ENCODE data around the gene NFIA. TPM values are rescaled to one million over a fixed set of nuclear protein-coding genes. Genes with fewer than 3 reads are reported as not detected.

NFIA gene
- total and polyA plus RNA-seq, 2 of the 13 experiments (the other 11 are each of a cell fraction or from before 2014, with no cell fraction given) = 14.7 to 28.5 TPM

GRCh38 chr1:61450454-61450853 is 368.1 kb downstream of the NFIA start (continued):
- TF ChIP-seq HDAC2 (CRISPR knock-in tag; IDR thresholded peaks at IDR 0.05) (peak; percentile 55; the same call in 1 of the 2 replicates), TBX2 (CRISPR knock-in tag; IDR thresholded peaks at IDR 0.05; ENCODE audit: borderline replicate concordance) (peak; percentile 82), ZNF121 (CRISPR knock-in tag; IDR thresholded peaks at IDR 0.05) (no peak), POGZ (CRISPR knock-in tag; IDR thresholded peaks at IDR 0.05) (peak; percentile 56; the same call in 1 of the 2 replicates), ZNF652 (CRISPR knock-in tag; IDR thresholded peaks at IDR 0.05; ENCODE audit: borderline replicate concordance, low read depth) (peak; percentile 32; the same call in 1 of the 2 replicates), ZBTB43 (CRISPR knock-in tag; conservative IDR thresholded peaks at IDR 0.05) (peak; percentile 84), ZMYM4 (CRISPR knock-in tag; IDR thresholded peaks at IDR 0.05) (peak; percentile 51; the same call in 1 of the 2 replicates), DPF2 (CRISPR knock-in tag; IDR thresholded peaks at IDR 0.05; ENCODE audit: borderline replicate concordance, low read depth) (peak; percentile 41; the same call in 1 of the 2 replicates), MED1 (CRISPR knock-in tag; IDR thresholded peaks at IDR 0.05) (peak; percentile 59), ELF3 (CRISPR knock-in tag; IDR thresholded peaks at IDR 0.05) (peak; percentile 49; the same call in 1 of the 2 replicates), TEAD2 (CRISPR knock-in tag; IDR thresholded peaks at IDR 0.05) (no peak), PPARG (CRISPR knock-in tag; conservative IDR thresholded peaks at IDR 0.05) (peak; percentile 76), TCF7 (IDR thresholded peaks at IDR 0.05; ENCODE audit: low read depth) (peak; percentile 45), ZNF687 (CRISPR knock-in tag; IDR thresholded peaks at IDR 0.05) (peak; percentile 36; the same call in 1 of the 2 replicates), SALL1 (CRISPR knock-in tag; IDR thresholded peaks at IDR 0.05) (peak; percentile 84), ZBTB1 (CRISPR knock-in tag; IDR thresholded peaks at IDR 0.05; ENCODE audit: borderline replicate concordance) (no peak), BCL6 (CRISPR knock-in tag; IDR thresholded peaks at IDR 0.05) (0 out of 2 replicates have a peak, but pooled peaks have one; percentile 25), RXRA (CRISPR knock-in tag; IDR thresholded peaks at IDR 0.05) (peak; percentile 91), ZNF138 (CRISPR knock-in tag; IDR thresholded peaks at IDR 0.05; ENCODE audit: low read depth) (no peak)
- TF ChIP-seq, protein P1, sequence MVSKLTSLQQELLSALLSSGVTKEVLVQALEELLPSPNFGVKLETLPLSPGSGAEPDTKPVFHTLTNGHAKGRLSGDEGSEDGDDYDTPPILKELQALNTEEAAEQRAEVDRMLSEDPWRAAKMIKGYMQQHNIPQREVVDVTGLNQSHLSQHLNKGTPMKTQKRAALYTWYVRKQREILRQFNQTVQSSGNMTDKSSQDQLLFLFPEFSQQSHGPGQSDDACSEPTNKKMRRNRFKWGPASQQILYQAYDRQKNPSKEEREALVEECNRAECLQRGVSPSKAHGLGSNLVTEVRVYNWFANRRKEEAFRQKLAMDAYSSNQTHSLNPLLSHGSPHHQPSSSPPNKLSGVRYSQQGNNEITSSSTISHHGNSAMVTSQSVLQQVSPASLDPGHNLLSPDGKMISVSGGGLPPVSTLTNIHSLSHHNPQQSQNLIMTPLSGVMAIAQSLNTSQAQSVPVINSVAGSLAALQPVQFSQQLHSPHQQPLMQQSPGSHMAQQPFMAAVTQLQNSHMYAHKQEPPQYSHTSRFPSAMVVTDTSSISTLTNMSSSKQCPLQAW (CRISPR knock-in tag; IDR thresholded peaks at IDR 0.05) = no peak
- TF ChIP-seq, protein P2, sequence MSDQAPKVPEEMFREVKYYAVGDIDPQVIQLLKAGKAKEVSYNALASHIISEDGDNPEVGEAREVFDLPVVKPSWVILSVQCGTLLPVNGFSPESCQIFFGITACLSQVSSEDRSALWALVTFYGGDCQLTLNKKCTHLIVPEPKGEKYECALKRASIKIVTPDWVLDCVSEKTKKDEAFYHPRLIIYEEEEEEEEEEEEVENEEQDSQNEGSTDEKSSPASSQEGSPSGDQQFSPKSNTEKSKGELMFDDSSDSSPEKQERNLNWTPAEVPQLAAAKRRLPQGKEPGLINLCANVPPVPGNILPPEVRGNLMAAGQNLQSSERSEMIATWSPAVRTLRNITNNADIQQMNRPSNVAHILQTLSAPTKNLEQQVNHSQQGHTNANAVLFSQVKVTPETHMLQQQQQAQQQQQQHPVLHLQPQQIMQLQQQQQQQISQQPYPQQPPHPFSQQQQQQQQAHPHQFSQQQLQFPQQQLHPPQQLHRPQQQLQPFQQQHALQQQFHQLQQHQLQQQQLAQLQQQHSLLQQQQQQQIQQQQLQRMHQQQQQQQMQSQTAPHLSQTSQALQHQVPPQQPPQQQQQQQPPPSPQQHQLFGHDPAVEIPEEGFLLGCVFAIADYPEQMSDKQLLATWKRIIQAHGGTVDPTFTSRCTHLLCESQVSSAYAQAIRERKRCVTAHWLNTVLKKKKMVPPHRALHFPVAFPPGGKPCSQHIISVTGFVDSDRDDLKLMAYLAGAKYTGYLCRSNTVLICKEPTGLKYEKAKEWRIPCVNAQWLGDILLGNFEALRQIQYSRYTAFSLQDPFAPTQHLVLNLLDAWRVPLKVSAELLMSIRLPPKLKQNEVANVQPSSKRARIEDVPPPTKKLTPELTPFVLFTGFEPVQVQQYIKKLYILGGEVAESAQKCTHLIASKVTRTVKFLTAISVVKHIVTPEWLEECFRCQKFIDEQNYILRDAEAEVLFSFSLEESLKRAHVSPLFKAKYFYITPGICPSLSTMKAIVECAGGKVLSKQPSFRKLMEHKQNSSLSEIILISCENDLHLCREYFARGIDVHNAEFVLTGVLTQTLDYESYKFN (CRISPR knock-in tag; conservative IDR thresholded peaks at IDR 0.05) = peak; percentile 88
